HUES48 (cell line): ENCODE measurements around the gene COL27A1.
A peak's percentile ranks its signal among the peaks of the same experiment; 100 is the strongest.

Experiments used
- H3K27ac ChIP-seq: one replicate; pipeline ENCODE4 v1.7.0; 2013; ENCODE audit warnings: low read depth, low read length, inconsistent platforms
- H3K27me3 ChIP-seq: 2 replicates; pipeline ENCODE4 v1.6.1; 2013; ENCODE audit warnings: mild to moderate bottlenecking, low read length; ENCODE audit not compliant: control insufficient read depth, insufficient read depth
- H3K36me3 ChIP-seq: 2 replicates; pipeline ENCODE4 v1.6.1; 2013; ENCODE audit warnings: low read length; ENCODE audit not compliant: control insufficient read depth, insufficient read depth
- H3K4me1 ChIP-seq: 2 replicates; pipeline ENCODE4 v1.6.1; 2013; ENCODE audit warnings: mild to moderate bottlenecking, low read length; ENCODE audit not compliant: control insufficient read depth, insufficient read depth
- H3K4me3 ChIP-seq: 2 replicates; pipeline ENCODE4 v1.5.1; 2013; ENCODE audit warnings: mild to moderate bottlenecking, low read depth, low read length
- H3K9ac ChIP-seq: 2 replicates; pipeline ENCODE4 v1.6.1; 2013; ENCODE audit warnings: mild to moderate bottlenecking, low read depth, low read length, moderate library complexity
- H3K9me3 ChIP-seq: 2 replicates; pipeline ENCODE4 v1.6.1; 2013; ENCODE audit warnings: low read length; ENCODE audit not compliant: control insufficient read depth, insufficient read depth

COL27A1 gene

DNA sequence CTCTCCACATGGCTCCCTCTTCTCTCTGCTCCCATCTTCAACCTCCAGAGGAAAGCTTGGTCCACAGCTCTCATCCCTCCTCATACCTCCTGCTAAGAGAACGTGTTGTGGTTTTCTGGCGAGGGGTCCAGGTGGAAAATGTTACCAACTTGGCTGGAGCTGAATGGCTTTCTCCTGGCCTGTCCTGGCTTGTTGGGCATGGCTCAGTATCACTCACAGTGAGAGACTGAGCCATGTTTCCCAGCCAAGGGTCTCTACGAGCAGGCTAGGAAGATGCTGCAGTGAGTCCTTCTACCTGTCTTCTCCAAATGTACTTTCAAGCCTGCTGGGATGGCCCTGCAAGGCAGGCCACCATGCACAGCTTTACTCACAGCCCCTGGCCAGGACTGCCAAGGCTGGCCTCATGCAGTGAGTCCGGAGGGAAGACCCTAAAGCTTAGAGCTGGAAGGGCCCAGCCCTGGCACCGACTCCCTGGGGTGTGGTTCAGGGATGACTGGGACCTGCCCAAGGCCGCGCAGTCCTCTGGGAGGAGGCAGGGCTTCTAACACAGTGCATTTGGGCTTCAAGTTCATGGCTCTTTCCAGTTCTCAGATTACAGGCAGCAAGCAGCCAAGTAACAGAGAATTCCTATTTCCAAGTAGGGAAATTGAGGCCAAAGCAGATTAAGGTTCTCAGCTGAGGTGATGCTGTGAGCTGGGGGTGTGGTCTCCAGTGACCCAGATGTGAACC lies 59.5 kb downstream of the COL27A1 start:
- no peaks in the 10 kb centered on the region for H3K4me1 ChIP-seq
- peaks cover 27% of the 10 kb centered on the region; the same call in 1 of the 2 replicates for H3K36me3 ChIP-seq
- H3K27ac ChIP-seq: no peak overlapping the region
- H3K27me3 ChIP-seq: no peaks in the 10 kb centered on the region
- no peak overlapping the region for H3K9ac ChIP-seq
- H3K4me3 ChIP-seq: no peak overlapping the region
- H3K9me3 ChIP-seq: no peaks in the 10 kb centered on the region

DNA sequence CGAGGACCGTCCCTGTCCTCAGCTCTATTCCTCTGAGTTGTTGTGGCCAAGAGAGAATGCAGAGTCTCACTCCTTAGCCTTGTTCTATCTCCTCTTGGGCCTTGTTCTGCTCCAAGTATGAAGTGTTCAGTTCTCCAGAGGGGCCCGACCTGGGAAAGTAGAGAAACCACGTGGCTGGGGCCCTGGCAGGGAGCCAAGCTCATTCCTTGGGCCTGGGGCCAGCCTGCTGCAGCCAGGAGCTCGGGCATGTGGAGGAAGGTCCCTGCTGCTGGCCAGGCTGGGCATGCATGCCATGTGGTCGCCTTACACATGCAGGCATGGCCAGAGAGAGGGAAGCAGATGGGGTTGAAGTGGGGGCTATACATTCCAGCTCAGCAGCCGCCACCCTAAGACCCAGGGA lies 60.7 kb downstream of the COL27A1 start:
- no peak overlapping the region for H3K9ac ChIP-seq

GRCh38 chr9:114216976-114217375 lies 61.6 kb downstream of the COL27A1 start:
- H3K27ac ChIP-seq: no peak overlapping the region
- no peak overlapping the region for H3K9ac ChIP-seq
- no peaks in the 10 kb centered on the region for H3K9me3 ChIP-seq
- H3K36me3 ChIP-seq: peaks cover 16% of the 10 kb centered on the region; the same call in 1 of the 2 replicates
- H3K4me1 ChIP-seq: no peaks in the 10 kb centered on the region
- no peak overlapping the region for H3K4me3 ChIP-seq
- H3K27me3 ChIP-seq: no peaks in the 10 kb centered on the region

More for the DNA sequence above, 60.7 kb downstream of the COL27A1 start:
- no peaks in the 10 kb centered on the region for H3K9me3 ChIP-seq
- no peak overlapping the region for H3K4me3 ChIP-seq
- H3K27ac ChIP-seq: no peak overlapping the region
- no peaks in the 10 kb centered on the region for H3K4me1 ChIP-seq
- peaks cover 17% of the 10 kb centered on the region; the same call in 1 of the 2 replicates for H3K36me3 ChIP-seq
- H3K27me3 ChIP-seq: no peaks in the 10 kb centered on the region

DNA sequence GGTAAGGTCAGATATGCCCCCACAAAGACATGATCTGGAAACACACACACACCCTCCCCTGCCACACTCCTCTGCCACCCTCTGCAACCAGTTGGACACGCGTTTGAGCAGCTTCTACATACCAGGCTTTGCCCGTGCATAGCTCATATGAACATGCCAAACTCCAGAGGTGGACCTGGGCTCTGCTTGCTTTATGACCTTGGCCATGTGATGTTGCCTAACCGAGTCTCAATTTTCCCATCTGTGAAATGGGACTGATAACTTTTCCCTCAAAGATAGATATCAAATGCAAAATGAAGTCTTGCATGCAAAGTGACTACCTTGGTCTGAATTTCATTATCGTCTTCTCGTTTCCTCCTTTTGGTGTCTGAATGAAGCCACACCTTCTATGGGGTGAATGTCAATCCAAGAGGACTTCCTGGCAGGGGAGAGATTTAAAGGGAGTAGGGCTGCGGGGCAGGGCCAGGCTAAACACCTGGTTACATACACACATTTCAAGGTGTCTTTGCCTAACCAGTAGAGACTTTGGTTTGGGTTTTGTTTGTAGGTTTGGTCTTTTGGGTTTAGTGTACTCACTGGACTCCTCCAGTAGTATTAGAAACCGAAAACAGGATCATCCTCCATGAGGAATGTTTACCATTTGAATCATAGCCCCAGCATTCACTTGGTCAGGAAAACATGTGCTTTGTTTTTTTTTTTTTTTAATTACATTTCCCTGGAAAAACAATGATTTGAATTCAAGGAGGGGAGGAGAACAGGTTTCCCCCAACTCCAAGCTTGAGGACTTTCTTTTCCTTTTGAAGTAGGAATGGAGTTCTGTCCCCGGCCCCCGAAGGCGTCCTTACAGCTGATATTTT lies 63.2 kb downstream of the COL27A1 start:
- Histone ChIP-seq H3K9ac (no peak overlapping the region), H3K27me3 (no peaks in the 10 kb centered on the region), H3K4me1 (peaks cover under 1% of the 10 kb centered on the region; the same call in 1 of the 2 replicates), H3K36me3 (peaks cover 11% of the 10 kb centered on the region; the same call in 1 of the 2 replicates), H3K4me3 (no peak overlapping the region), H3K9me3 (no peaks in the 10 kb centered on the region), H3K27ac (no peak overlapping the region)

DNA sequence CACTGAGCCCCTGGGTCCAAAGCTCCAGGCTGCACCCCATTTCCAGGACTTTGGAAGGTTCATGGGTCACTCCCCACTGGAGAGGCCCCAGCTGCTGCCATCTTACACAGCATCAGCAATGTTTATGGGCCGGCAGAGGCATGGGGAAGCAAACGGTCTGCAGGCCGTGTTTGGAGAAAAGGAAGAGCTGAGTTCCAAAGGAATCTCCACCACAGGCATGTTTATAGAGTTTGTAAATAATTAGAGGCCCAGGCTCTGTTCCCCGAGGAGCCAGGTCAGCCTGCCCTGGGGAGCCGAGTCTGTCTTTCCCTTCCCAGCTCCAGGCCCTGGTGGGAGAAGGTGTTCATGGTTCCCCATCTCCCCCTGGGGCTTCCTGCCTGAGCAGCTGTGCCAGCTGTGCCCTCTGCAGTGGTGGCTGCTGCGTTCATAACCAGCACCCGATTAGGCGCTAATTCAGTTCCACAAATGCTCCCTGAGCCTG lies 64.8 kb downstream of the COL27A1 start:
- Histone ChIP-seq H3K4me1 (peaks cover 12% of the 10 kb centered on the region), H3K27me3 (no peaks in the 10 kb centered on the region), H3K9ac (no peak overlapping the region), H3K4me3 (no peak overlapping the region), H3K36me3 (no peaks in the 10 kb centered on the region), H3K9me3 (no peaks in the 10 kb centered on the region), H3K27ac (no peak overlapping the region)

DNA sequence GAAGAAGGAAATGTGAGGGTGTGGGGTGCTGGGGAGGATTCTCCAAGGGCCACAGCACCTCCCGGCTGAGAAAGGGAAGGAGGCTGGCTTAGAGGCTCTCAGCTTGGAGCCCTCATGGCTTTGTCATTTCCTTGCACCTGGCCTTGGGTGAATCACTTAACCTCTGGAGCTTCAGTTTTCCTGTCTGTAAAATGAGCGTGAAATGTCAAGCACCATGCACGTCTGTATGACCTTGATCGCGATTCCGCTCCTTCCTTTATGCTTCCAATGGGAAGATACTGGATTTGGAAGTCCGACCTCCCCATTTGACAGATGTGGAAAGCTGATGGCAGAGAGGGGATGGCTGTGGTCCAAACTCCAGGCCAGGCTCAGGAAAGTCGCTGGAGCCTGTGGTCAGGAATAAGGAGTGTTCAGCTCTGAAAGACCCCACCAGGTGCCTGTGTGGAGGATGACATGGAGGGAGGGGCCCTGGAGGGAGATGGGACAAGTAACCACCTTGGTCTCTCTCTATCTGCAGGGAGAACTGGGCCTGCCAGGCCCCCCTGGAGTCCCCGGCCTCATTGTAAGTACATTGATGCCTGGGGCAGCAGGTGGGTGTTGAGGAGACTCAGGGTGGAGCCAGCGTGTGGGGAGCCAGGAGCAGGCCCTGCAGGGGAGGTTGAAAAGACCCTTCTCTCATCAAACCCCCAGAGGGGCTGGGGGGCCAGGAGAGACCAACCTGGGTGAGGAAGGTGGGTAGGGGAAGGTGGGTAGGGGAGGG lies 66.5 kb downstream of the COL27A1 start:
- peaks cover 21% of the 10 kb centered on the region for H3K4me1 ChIP-seq
- no peaks in the 10 kb centered on the region for H3K36me3 ChIP-seq
- no peaks in the 10 kb centered on the region for H3K27me3 ChIP-seq
- no peak overlapping the region for H3K9ac ChIP-seq
- no peaks in the 10 kb centered on the region for H3K9me3 ChIP-seq
- no peak overlapping the region for H3K4me3 ChIP-seq
- H3K27ac ChIP-seq: no peak overlapping the region

DNA sequence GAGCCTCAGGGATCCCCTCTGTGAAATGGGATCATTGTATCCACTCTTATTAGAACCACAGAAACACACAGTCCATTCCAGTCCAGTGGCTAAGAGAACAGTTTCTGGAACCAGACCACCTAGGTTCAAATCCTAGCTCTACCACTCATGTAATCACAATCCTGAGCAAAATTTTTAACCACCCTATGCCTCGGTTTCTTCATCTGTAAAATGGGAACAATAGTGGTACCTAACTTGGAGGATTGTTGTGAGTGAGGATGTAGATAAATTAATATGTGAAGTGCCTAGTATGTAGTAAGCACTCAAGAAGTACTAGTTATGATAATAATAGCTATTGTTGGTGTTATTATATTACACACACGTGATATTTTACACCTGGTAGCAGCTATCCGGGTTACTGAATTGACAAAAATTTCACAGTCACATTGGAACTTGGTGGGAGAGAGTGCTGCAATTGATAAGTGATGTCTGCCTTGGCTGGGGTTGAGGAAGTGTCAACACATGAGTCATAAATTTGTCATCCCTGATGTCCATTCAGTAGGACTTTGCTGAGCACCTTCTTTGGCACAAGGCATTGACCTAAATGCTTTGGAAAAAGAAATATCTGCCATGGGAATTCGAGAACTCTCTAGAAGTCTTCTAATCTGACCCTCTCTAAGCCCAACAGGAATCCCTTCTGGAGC lies 68.4 kb downstream of the COL27A1 start:
- Histone ChIP-seq H3K9me3 (no peaks in the 10 kb centered on the region), H3K36me3 (no peaks in the 10 kb centered on the region), H3K4me3 (no peak overlapping the region), H3K27ac (peak overlapping the region; percentile 88), H3K4me1 (peaks cover 21% of the 10 kb centered on the region), H3K27me3 (no peaks in the 10 kb centered on the region), H3K9ac (no peak overlapping the region)

DNA sequence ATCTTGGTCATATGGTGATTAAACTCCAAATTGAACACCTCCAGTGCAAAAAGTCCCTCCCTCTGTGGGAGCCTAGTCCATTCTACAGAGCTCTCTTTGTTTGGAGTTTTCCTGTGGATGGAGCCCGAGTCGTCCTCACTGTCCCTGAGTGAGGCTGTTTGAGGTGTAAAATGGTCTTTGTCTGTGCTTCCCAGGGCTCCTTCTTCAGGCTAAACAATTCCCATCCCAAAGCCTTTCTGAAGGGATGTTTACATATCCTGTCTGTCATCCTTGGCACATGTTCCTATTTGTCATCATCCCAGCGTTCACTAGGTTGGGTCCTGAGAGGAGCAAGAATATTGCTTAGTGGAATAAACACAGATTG lies 68.9 kb downstream of the COL27A1 start:
- Histone ChIP-seq H3K4me1 (peaks cover 21% of the 10 kb centered on the region), H3K9ac (no peak overlapping the region), H3K27ac (peak overlapping the region; percentile 88), H3K9me3 (no peaks in the 10 kb centered on the region), H3K4me3 (no peak overlapping the region), H3K27me3 (no peaks in the 10 kb centered on the region), H3K36me3 (no peaks in the 10 kb centered on the region)

DNA sequence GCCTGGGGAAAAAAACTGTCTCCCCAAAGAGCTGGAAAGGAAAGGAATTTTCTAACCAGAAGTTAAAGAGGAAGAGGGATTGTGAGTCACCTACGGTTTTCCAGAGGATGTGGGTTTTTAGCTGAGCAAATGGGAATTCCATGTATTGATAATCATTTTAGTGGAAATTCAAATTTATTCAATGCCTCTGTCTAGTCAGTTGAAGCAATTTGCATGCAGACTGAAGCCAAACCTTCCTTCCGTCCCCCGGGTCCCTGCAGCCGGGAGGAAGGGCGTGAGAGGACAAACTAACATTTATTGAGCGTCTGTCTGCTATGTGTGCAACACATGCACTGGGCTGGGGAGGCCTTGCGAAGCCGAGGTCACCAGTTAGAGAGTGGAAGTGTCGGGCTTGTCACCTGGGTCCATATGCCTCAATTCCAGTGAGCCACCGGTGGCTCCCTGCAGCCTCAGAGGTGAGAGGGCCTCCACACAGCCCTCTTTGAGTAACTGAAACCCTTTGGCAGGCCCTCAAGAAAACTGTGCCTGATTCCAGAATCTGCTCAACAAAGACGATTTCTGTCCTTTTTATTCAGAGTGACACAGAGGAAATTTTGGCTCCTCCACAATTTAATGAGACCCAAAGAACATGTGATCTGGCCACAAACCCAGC lies 70.3 kb downstream of the COL27A1 start:
- Histone ChIP-seq H3K4me1 (peaks cover 21% of the 10 kb centered on the region), H3K4me3 (no peak overlapping the region), H3K9me3 (no peaks in the 10 kb centered on the region), H3K27ac (peak overlapping the region; percentile 79), H3K27me3 (no peaks in the 10 kb centered on the region), H3K9ac (no peak overlapping the region), H3K36me3 (no peaks in the 10 kb centered on the region)
